ENCODE results near the gene NPAS3. TPM values are rescaled to one million over a fixed set of nuclear protein-coding genes. Genes with fewer than 3 reads are reported as not detected.

The NPAS3 gene
- total RNA-seq, 3 donors from 2014 or later = 0.26 TPM; not detected in 2

- no peak for ATAC-seq
- Mint-ChIP-seq H3K9me3 (no peaks in the 10 kb centered on the region), H3K4me3 (no peak overlapping the region), H3K27me3 (ENCODE audit: low read depth) (no peaks in the 10 kb centered on the region), H3K4me1 (ENCODE audit: low read depth) (no peaks in the 10 kb centered on the region), H3K36me3 (ENCODE audit: insufficient read depth) (no peaks in the 10 kb centered on the region)
- no peak for DNase-seq
Observed at GRCh38 chr14:33114331-33114730, 175.7 kb downstream of the NPAS3 start.

DNA sequence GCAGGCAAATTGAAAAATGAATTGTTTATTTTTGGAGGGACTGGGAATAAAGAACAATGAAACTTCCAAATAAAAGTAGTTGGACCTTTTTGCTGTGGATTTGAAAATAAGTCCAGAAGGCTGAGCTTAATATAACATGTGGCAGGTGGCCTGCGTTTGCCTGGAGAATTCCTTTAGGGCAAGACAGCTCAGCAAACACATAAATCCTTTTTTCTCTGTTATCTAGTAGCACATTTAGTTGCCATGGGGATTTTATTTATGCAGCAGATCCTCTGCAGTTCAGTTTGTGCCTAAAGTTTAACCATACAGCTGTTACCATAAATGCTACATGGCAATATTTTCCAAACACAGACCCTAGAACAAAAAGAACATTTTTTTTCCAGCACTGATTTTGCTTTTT is 180.0 kb downstream of the NPAS3 start:
- Mint-ChIP-seq H3K4me3 (no peak overlapping the region), H3K27me3 (ENCODE audit: low read depth) (no peaks in the 10 kb centered on the region), H3K36me3 (ENCODE audit: insufficient read depth) (no peaks in the 10 kb centered on the region), H3K9me3 (no peaks in the 10 kb centered on the region), H3K4me1 (ENCODE audit: low read depth) (no peaks in the 10 kb centered on the region)
- DNase-seq (no peak), ATAC-seq (no peak)

GRCh38 chr14:33120341-33120740 is 181.7 kb downstream of the NPAS3 start:
- H3K4me3 Mint-ChIP-seq = no peak overlapping the region
- no peaks in the 10 kb centered on the region for H3K4me1 Mint-ChIP-seq (ENCODE audit: low read depth)
- H3K36me3 Mint-ChIP-seq (ENCODE audit: insufficient read depth) = no peaks in the 10 kb centered on the region
- no peaks in the 10 kb centered on the region for H3K27me3 Mint-ChIP-seq (ENCODE audit: low read depth)
- H3K9me3 Mint-ChIP-seq = no peaks in the 10 kb centered on the region
- DNase-seq (no peak), ATAC-seq (no peak)

GRCh38 chr14:33120966-33121365 is 182.3 kb downstream of the NPAS3 start:
- DNase-seq (no peak), ATAC-seq (no peak)
- no peaks in the 10 kb centered on the region for H3K27me3 Mint-ChIP-seq (ENCODE audit: low read depth)
- no peaks in the 10 kb centered on the region for H3K9me3 Mint-ChIP-seq
- no peak overlapping the region for H3K4me3 Mint-ChIP-seq
- H3K4me1 Mint-ChIP-seq (ENCODE audit: low read depth) = no peaks in the 10 kb centered on the region
- H3K36me3 Mint-ChIP-seq (ENCODE audit: insufficient read depth) = no peaks in the 10 kb centered on the region

DNA sequence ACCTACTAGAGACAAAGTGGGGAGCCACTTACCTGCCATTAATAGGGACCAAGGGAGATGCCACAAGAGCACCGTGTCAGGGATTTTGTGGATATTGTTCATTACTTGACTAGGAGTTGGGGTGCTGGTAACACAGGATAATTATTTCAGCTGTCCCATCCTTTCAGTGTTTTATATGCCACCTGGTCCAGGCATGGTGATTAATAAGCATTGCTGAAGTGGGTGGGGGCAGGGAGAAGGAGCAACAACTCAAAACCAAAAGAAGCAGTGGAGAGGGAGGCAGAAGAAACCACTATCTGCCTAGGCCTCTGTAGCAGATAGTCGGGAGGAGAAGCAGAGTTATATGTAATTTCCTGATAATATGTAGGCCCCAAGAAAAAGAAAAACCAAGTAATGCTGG is 184.6 kb downstream of the NPAS3 start:
- no peak for DNase-seq
- ATAC-seq = no peak
- Mint-ChIP-seq H3K4me3 (no peak overlapping the region), H3K36me3 (ENCODE audit: insufficient read depth) (no peaks in the 10 kb centered on the region), H3K27me3 (ENCODE audit: low read depth) (no peaks in the 10 kb centered on the region), H3K9me3 (no peaks in the 10 kb centered on the region), H3K4me1 (ENCODE audit: low read depth) (no peaks in the 10 kb centered on the region)

DNA sequence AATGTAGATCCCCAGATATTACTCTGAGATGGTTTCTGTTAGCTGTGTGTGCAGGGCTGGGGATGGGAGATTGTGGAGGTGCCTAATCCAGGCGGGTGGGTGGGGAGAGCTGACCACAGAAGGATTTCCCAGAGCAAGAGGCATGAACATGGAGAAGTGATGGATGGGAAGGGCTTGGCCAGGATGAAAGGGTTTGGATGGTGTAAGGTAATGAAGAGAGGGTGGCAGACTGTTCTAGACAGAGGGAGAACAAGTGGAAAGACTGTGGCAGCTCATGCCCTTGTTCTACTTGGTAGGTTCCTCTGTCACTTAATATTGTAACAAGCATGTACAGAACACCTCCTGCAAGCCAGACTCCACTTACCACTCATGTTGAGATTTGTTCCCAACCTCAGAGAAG is 187.8 kb downstream of the NPAS3 start:
- H3K36me3 Mint-ChIP-seq (ENCODE audit: insufficient read depth) = no peaks in the 10 kb centered on the region
- H3K27me3 Mint-ChIP-seq (ENCODE audit: low read depth) = no peaks in the 10 kb centered on the region
- ATAC-seq = no peak
- H3K9me3 Mint-ChIP-seq = no peaks in the 10 kb centered on the region
- no peak for DNase-seq
- H3K4me1 Mint-ChIP-seq (ENCODE audit: low read depth) = no peaks in the 10 kb centered on the region
- H3K4me3 Mint-ChIP-seq = no peak overlapping the region

DNA sequence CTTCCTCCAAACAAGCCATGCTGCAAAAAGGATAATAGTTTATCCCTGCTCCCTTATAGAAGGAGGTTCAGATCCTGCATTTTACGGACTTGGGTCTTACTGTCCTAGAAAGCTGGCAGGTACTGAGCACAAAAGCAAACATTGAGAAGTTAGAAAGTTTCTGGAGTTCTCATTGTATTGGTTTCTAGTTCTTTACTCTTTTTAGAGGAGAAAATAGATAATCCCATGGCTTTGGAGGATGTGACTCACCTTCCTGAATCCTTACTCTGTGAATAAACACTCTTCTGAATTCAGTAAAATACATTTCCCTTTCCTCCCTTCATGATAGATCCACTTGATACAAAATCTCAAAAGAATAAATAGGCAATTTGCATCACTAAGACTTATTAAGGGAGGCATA is 188.9 kb downstream of the NPAS3 start:
- Mint-ChIP-seq H3K4me1 (ENCODE audit: low read depth) (no peaks in the 10 kb centered on the region), H3K27me3 (ENCODE audit: low read depth) (no peaks in the 10 kb centered on the region), H3K9me3 (no peaks in the 10 kb centered on the region), H3K4me3 (no peak overlapping the region), H3K36me3 (ENCODE audit: insufficient read depth) (no peaks in the 10 kb centered on the region)
- no peak for DNase-seq
- ATAC-seq = no peak

- no peaks in the 10 kb centered on the region for H3K4me1 Mint-ChIP-seq (ENCODE audit: low read depth)
- H3K9me3 Mint-ChIP-seq = no peaks in the 10 kb centered on the region
- no peak overlapping the region for H3K4me3 Mint-ChIP-seq
- no peaks in the 10 kb centered on the region for H3K27me3 Mint-ChIP-seq (ENCODE audit: low read depth)
- ATAC-seq (no peak), DNase-seq (no peak)
- no peaks in the 10 kb centered on the region for H3K36me3 Mint-ChIP-seq (ENCODE audit: insufficient read depth)
Observed at GRCh38 chr14:33131801-33132200, 193.1 kb downstream of the NPAS3 start.

- DNase-seq = no peak
- H3K27me3 Mint-ChIP-seq (ENCODE audit: low read depth) = peaks cover 1% of the 10 kb centered on the region
- no peaks in the 10 kb centered on the region for H3K36me3 Mint-ChIP-seq (ENCODE audit: insufficient read depth)
- ATAC-seq = no peak
- no peaks in the 10 kb centered on the region for H3K4me1 Mint-ChIP-seq (ENCODE audit: low read depth)
- H3K4me3 Mint-ChIP-seq = no peak overlapping the region
- H3K9me3 Mint-ChIP-seq = no peaks in the 10 kb centered on the region
Observed at GRCh38 chr14:33134162-33134561, 195.5 kb downstream of the NPAS3 start.

GRCh38 chr14:33134975-33135374 is 196.3 kb downstream of the NPAS3 start:
- Mint-ChIP-seq H3K4me1 (ENCODE audit: low read depth) (no peaks in the 10 kb centered on the region), H3K4me3 (no peak overlapping the region), H3K9me3 (peaks cover 4% of the 10 kb centered on the region), H3K36me3 (ENCODE audit: insufficient read depth) (no peaks in the 10 kb centered on the region), H3K27me3 (ENCODE audit: low read depth) (peaks cover 1% of the 10 kb centered on the region)
- no peak for ATAC-seq
- DNase-seq = no peak

GRCh38 chr14:33150666-33151428 is 212.2 kb downstream of the NPAS3 start:
- Mint-ChIP-seq H3K9me3 (peaks cover 8% of the 10 kb centered on the region), H3K4me1 (ENCODE audit: low read depth) (no peaks in the 10 kb centered on the region), H3K4me3 (no peak overlapping the region), H3K36me3 (ENCODE audit: insufficient read depth) (no peaks in the 10 kb centered on the region), H3K27me3 (ENCODE audit: low read depth) (no peaks in the 10 kb centered on the region)
- no peak for DNase-seq
- no peak for ATAC-seq

DNA sequence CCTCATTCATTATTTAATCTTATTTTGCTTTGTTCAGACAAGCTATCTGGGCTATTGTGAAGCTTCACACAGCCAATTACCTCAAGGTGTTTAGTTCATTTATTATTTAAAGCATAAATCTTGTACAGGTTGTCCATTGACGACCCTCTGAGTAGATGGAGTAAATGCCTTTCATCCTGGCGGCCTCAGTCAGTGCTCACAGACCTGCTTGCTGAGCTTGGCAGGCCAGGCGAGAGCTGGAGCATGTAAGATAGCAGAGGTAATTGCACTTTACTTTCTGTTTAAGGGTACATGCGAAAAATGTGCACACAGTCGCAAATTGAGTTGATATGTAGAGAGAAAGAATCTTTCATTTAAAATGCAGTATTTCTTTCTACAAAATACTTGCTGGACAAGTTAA is 224.4 kb downstream of the NPAS3 start:
- H3K27me3 Mint-ChIP-seq (ENCODE audit: low read depth) = no peaks in the 10 kb centered on the region
- H3K36me3 Mint-ChIP-seq (ENCODE audit: insufficient read depth) = no peaks in the 10 kb centered on the region
- no peak for ATAC-seq
- H3K9me3 Mint-ChIP-seq = no peaks in the 10 kb centered on the region
- no peak for DNase-seq
- H3K4me3 Mint-ChIP-seq = no peak overlapping the region
- H3K4me1 Mint-ChIP-seq (ENCODE audit: low read depth) = no peaks in the 10 kb centered on the region

GRCh38 chr14:33163600-33163999 is 224.9 kb downstream of the NPAS3 start:
- no peak for ATAC-seq

GRCh38 chr14:33165144-33165925 is 226.7 kb downstream of the NPAS3 start:
- no peaks in the 10 kb centered on the region for H3K36me3 Mint-ChIP-seq (ENCODE audit: insufficient read depth)
- ATAC-seq (no peak), DNase-seq (no peak)
- no peaks in the 10 kb centered on the region for H3K4me1 Mint-ChIP-seq (ENCODE audit: low read depth)
- no peaks in the 10 kb centered on the region for H3K27me3 Mint-ChIP-seq (ENCODE audit: low read depth)
- H3K4me3 Mint-ChIP-seq = no peak overlapping the region
- no peaks in the 10 kb centered on the region for H3K9me3 Mint-ChIP-seq

More at GRCh38 chr14:33163600-33163999, 224.9 kb downstream of the NPAS3 start:
- Mint-ChIP-seq H3K9me3 (no peaks in the 10 kb centered on the region), H3K4me1 (ENCODE audit: low read depth) (no peaks in the 10 kb centered on the region), H3K27me3 (ENCODE audit: low read depth) (no peaks in the 10 kb centered on the region), H3K4me3 (no peak overlapping the region), H3K36me3 (ENCODE audit: insufficient read depth) (no peaks in the 10 kb centered on the region)
- DNase-seq = no peak

DNA sequence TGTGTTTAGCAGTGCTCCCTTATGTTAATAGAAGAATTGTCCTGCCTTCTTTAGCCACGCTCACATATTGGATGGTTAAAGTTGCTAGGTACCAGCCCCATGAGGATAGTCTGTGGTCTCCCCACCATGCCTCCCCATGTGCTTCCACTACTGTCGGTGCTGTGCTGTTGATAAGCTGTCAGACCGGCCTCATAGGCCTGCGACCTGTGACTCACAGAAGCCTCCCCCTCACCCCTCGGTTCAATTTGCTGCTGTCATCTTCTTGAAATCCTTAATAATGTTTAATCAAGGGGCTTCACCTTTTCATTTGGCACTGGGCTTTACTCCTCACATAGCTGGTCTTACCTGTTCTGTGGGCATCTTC is 227.2 kb downstream of the NPAS3 start:
- Mint-ChIP-seq H3K27me3 (ENCODE audit: low read depth) (no peaks in the 10 kb centered on the region), H3K4me3 (no peak overlapping the region)
- DNase-seq = no peak

More for the DNA sequence above, 227.2 kb downstream of the NPAS3 start:
- no peak for ATAC-seq
- no peaks in the 10 kb centered on the region for H3K36me3 Mint-ChIP-seq (ENCODE audit: insufficient read depth)
- H3K9me3 Mint-ChIP-seq = no peaks in the 10 kb centered on the region
- no peaks in the 10 kb centered on the region for H3K4me1 Mint-ChIP-seq (ENCODE audit: low read depth)

Data from activated T-cell treated with anti-CD3 and anti-CD28 coated beads, Interleukin-2, amount 50 U/mL, for 4 hours (primary cell).